HL-60 (cell line): ENCODE measurements around the gene CARD14.

Experiments
- CTCF ChIP-seq: IDR thresholded peaks from one replicate; pipeline ENCODE4 v1.5.1; 2011; ENCODE audit warnings: low read length, control low read depth, inconsistent platforms; ENCODE audit not compliant: insufficient read depth
- POLR2AphosphoS5 ChIP-seq: IDR thresholded peaks from 2 replicates; pipeline ENCODE4 v1.6.1; 2012; ENCODE audit warnings: low read depth
- REST ChIP-seq: IDR thresholded peaks from 2 replicates; pipeline ENCODE4 v1.6.1; 2012; ENCODE audit warnings: low read depth; ENCODE audit not compliant: insufficient replicate concordance
- SPI1 ChIP-seq: IDR thresholded peaks from 2 replicates; pipeline ENCODE4 v1.6.1; 2012; ENCODE audit warnings: low read depth, mild to moderate bottlenecking, borderline replicate concordance

GRCh38 chr17:80242505-80242904 lies 72.7 kb downstream of the CARD14 start:
- TF ChIP-seq CTCF (no peak), SPI1 (no peak), POLR2AphosphoS5 (no peak), REST (no peak)
